ENCODE measurements around the gene RIMBP2.

The RIMBP2 gene

GRCh38 chr12:130729344-130729743 is 13.2 kb upstream of the RIMBP2 start:
- no peak for DNase-seq

DNA sequence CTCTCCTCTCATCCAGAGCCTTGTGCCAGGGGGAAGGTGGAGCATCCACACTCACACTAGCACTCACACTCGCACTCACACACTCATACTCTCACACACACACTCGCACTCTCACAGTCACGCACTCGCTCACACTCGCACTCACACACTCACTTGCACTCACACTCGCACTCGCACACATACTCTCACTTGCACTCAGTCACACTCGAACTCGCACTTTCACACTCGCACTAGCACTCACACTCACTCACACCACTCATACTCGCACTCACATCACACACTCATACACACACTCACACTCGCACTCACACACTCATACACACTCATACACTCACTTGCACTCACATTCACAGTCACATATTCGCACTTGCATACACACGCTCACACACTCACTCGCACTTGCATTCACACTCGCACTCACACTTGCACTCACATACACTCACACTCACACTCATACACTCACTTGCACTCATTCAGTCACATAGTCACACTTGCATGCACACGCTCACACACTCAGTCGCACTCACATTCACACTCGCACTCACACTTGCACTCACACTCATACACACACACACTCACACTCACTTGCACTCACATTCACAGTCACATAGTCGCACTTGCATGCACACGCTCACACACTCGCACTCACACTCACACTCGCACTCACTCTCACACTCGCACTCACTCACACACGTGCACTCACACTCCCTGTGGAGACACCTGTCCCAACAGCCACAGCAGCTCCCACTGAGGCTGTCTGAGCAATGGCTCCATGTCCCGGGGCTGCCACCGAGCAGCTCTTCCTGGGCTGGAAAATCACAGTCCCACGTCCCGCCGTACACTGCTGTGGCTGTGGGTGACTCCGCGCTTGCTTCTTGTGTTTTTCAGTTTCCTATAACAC is 12.3 kb upstream of the RIMBP2 start:
- DNase-seq = no peak

DNA sequence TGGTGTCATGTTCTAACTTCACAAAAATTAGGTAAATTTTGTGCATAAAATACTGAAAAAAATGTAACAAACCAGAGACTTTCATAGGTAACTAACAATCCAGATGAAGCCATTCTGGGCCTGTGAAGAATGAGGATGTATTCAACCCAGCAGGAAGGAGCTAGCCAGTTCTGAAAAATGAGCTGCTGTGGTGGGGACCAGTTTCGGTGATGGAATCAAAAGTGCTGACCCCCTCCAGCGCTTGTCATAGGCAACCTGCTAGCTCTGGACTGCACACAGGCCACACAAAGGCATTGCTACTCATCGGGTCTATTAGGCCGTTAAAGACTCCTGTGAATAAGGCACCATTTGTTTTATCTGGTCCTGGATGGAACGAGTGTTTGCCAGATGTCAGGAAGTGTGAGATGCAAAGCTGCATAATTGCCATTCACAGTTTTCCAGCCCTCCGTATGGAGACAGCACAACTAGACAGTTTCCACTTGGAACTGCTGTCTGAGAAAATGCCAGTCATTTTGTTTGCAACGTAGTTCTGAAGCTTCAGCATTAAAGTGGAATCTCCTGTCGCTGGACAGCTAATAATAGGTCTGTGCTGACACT is 3.3 kb upstream of the RIMBP2 start:
- DNase-seq = no peak

DNA sequence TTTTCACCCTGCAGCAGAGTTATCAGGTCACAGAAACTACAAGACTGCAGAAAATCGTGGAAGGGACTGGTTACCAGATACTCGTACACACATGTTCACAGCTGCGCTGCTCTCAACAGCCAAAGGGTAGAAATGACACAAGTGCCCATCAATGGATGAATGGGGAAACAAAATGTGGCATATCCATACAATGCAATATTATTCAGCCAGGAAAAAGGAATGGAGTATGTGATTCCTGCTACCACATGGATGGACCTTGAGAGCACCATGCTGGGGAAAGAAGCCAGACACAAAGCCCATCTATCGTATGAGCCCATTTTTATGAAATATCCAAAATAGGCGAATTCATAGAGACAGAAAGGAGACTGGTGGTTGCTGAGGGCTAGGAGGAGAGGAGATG is 1.7 kb upstream of the RIMBP2 start:
- no peak for DNase-seq

DNA sequence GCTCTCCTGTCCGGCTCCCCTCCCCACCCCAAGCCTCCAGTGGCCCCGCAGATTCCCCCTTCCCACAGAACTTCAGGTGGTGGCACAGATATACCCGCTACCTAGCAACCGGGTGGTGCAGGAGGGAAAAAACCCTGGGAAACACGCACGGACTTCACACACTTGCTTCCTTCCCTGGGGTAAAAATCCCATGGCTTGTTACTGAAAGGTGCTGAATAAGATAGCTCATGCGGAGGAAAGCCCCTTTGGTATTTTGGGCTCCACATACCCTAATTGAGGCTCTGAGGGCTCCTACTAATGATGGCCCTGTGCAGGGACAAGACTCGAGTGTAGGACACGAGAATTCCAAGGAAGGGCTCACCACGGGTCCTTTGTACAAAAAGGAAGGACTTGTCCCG is 869 bp upstream of the RIMBP2 start:
- no peak for DNase-seq

DNA sequence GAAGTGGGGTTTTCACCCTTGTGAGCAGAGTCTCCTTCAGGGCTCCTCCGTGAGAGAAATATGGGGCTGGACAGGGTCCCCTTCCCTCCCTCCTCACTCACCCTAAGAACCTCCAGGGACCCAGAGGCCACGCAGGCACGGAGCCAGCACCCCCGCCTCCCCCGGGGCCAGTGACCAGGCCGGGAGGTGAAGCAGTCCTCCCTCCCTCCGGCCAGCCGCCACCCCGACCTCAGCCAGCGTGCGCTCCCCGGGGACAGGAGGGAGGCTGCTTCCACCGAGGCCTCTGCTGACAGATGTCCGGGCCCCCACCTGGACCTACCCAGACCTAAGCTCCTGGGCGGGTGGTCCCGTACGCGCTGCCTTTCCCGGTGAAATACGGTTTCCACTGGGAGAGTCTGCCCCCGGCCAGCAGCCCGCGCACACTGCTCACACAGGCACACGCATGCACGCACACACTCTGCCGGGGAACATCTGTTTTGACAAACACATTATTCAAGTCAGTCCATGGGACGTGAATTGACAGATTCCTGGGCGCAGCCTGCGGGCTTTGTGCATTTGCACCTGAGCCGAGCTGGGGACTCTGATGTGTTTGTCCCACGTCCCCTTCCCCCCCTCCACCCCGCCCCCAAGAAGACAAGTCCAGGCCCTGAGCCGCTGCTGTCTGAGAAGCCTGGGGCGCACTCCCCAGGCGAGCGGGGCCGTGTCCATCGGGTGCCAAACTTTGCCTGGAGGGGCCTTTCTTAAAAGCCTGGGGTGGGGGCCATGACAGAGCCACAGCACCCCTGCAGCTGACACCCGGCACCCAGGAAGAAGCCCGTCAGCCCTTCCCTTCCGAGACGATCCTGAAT is 725 bp downstream of the RIMBP2 start:
- peak; percentile 16 for DNase-seq

GRCh38 chr12:130714591-130715149 is 1.4 kb downstream of the RIMBP2 start:
- peak; percentile 9 for DNase-seq

DNA sequence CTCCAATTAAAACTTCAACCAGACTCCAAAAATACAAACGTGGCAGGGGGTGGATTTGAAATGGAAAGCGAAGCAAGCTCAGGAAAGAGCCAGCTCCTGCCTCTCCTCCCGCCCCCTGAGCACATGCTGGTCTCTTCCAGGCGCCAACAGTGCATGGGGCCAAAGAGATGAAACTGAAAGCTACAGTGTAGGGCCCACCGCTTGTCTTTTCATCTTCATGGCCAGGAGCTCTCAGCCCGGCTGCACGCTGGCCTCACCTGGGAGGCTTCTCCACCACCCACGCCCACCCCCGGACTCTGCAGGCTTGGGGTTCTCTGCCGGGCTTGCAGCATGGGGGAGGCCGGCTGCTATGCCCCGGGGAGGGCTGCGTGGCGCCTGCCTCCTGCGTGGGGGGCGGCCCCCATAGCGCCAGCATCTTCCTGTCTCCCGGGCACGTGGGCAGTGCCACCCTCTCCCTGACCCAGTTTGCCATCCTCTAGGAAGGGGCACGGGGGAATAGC is 2.0 kb downstream of the RIMBP2 start:
- DNase-seq = peak; percentile 50

DNA sequence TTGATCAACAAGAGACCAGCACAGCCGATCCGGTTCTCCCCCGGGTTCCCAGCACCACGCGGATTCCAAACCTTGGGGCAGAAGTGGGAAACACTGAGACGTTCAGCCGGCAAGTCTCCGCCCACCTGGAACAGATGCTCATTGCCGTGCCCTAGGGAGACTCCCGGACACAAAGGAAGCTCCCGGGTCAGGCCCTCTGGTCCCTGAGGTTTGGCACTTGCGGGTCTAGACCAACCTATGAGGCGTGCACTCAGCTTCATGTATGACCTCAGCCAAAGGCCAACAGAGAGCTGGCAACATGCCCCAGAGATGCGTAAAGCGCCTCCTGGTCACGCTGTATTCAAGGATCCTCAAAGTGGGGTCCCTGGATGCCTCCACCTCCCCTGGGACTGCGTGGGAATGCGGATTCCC is 2.5 kb downstream of the RIMBP2 start:
- peak; percentile 50 for DNase-seq

DNA sequence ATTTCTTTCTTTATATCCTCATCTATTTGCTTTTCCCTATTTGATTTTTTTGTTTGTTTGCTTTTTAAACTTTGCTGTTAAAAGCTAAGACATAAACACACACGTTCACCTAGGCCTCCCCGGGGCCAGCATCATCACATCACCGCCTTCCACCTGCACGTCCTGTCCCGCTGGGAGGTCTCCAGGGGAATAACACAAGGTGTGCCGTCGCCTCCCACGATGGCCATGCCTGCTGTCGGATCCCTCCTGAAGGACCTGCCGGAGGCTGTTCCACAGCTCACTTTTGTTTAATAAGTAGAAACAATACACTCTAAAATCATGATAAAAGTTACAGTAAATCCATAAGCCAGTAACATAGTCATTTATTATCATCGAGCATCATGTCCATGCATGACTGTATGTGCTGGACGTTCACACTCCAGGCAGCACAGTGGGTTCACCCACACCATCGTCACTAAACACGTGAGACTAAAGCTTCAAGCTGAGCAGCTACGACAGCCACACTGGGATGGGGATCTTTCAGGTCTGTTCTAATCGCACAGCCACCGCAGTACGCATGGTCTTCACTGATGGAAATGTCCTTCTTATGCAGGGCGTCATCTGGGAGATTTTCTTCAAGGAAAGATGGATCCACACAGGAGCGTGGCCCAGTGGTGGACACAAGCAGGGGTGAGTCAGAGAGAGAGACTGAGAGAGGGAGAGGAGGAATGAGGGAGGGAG is 3.6 kb downstream of the RIMBP2 start:
- no peak for DNase-seq

GRCh38 chr12:130711756-130712155 is 4.3 kb downstream of the RIMBP2 start:
- no peak for DNase-seq

- no peak for DNase-seq
Observed at GRCh38 chr12:130710733-130711080, 5.4 kb downstream of the RIMBP2 start.

DNA sequence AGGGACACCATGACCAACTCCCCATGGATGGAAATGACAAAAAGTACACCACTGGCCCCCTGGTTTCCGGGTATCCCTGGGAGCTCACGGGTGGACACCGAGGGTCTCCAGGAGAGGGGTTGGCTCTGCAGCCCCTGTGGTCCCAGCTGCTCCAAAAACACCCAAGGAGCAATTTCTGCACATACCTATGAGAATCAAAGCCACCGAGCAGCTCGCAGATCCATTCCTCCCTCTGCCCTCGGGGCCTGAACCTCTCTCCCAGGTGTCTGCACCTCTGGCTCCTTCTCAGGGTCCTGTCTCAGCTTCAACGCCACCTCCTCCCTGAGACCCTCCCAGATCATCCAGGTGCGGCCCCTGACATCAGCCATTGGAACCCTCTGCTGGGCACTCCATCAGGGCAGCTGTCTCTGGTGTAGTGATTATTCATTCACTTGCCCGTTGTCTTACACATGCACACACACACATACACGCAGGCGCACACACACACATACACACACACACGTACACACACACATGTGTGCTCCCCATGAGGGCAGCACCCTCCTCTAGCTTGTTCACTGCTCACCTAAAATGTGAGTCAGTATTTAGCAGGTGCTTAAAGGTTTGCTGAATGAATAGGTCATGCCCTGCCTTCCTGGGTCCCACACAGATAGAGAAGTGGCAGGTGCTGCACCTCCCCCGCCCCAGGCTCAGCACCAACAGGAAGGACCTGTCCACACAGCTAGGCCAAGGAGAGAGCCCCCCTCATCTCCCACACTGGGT is 5.9 kb downstream of the RIMBP2 start:
- no peak for DNase-seq

GRCh38 chr12:130709151-130709970 is 6.7 kb downstream of the RIMBP2 start:
- DNase-seq = no peak

DNA sequence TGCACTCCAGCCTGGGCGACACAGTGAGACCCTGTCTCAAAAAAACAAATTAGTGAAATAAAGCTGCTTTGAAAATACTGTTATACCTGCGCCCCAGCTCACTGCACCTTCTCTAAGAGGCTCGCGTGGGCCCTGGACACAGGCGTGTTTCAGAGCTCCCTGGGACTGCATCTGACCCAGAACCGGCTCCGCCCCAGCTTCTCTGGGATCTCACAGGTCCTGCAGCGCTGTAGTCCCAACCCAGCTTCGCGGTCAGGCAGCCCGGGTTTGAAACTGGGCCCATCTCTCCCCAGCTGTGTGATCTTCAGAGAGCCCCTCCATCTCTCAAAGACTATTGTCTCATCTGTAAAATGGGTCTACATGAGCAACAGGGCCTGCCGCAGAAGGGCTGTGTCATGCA is 7.5 kb downstream of the RIMBP2 start:
- DNase-seq = no peak

GRCh38 chr12:130707571-130707891 is 8.6 kb downstream of the RIMBP2 start:
- DNase-seq = no peak

DNA sequence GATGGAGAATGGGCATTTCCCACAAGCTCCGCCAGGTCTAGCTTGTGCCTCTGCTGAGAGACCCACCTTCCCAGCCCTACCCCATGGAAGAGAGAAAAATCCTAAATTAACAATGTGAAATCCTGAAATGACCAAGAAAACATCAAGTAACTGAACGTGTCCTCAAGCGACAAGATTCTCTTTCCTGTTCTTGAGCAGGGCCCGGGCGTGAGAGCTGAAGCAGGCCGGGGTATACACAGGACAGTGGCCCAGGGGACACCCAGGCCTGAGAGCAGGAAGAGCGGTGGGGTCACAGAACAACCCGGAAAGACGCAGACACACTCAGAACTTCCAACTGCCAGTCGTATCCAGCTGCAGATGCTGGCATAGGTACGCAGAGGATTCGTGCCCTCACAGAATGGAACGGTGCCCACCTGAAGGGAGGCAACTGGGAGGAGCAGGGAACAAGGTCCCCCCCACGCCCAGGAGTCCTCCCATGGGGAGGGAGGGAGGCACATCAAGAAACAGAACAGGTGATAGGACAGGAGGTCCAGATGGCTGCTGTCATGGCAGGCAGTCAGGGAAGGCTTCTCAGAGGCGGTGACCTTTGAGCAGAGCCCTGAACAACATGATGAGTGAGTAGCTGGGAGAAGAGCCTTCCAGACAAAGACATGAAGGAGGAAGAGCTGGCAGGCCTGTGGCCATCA is 9.1 kb downstream of the RIMBP2 start:
- no peak for DNase-seq

- no peak for DNase-seq
Observed at GRCh38 chr12:130706311-130706710, 9.8 kb downstream of the RIMBP2 start.

GRCh38 chr12:130705178-130705822 is 10.8 kb downstream of the RIMBP2 start:
- DNase-seq = no peak

DNA sequence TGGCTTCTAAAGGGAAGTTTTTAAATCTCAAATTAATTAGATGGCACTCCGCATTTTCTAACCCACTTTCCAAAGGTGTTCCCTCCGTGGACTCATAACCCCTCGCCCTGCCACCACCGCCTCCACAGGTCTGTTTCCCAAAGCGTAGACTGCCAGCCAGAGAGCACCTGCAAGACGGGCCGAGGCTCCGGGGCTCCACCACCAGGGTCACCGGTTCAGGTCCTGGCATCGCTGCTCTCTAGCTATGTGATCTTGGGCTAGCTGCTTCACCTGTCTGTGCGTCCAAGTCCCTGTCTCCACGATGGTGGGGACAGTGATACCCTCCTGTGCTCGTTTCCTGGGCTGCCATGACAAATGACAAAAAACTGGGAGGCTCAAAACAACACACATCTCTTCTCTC is 11.5 kb downstream of the RIMBP2 start:
- no peak for DNase-seq

Measured in DMS79 treated with DMSO at 0.1 percent for 48 hours (cell line).